GM12864 (cell line): ENCODE results near the gene NUP62.
A peak's percentile ranks its signal among the peaks of the same experiment; 100 is the strongest.
"Not testable (repeated sequence)": the region's sequence is repeated elsewhere in the genome, so short reads cannot be mapped to it uniquely, and the experiment has no call there.

Source experiments
- DNase-seq: peaks from one replicate; pipeline ENCODE4 v3.0.0-alpha.2; 2011; ENCODE audit warnings: low read depth
- H3K4me3 ChIP-seq: 2 replicates; pipeline ENCODE4 v1.5.1; 2011; ENCODE audit warnings: mild to moderate bottlenecking, low read depth, low read length, control low read depth
- CTCF ChIP-seq: IDR thresholded peaks from 2 replicates; pipeline ENCODE4 v1.5.1; 2011; ENCODE audit warnings: low read depth, mild to moderate bottlenecking, moderate library complexity, low read length, control low read depth, inconsistent platforms; ENCODE audit errors: missing control alignments

NUP62 gene

DNA sequence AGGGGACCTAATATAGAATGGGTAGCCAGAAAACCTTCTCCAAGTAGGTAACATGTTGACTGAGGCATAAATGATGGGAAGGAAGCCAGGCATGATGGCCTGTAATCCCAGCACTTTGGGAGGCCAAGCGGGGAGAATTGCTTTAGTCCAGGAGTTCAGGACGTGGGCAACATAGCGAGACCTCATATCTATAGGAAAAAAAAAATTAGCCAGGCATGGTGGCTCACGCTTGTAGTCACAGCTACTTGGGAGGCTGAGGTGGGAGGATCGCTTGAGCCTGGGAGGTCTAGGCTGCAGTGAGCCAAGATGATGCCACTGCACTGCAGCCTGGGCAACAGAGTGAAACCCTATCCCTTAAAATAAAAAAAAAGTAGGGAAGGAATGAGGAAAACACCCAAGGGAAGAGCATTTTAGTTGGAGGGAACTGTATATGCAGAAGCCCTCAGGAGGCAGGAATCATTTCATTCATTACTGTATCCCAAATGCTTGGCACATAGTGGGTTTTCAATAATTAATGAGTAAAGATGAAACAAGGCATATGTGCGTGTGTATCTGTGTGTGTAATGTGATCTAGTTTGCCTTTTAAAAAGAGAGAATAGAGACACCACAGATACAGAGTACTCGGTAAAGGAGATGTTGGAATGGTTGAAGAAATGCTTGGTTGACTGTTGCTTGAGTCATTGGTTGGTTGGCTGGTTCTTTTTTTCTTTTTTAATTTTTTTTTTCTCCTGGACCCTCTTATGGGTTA is 2.2 kb upstream of the NUP62 start:
- no peak for DNase-seq
- peak overlapping the region; percentile 63; the same call in 1 of the 2 replicates for H3K4me3 ChIP-seq
- TF ChIP-seq CTCF: no peak

- H3K4me3 ChIP-seq: peak overlapping the region; percentile 63
- TF ChIP-seq CTCF: no peak
- DNase-seq: no peak
Observed at GRCh38 chr19:49930483-49931011, 1.2 kb upstream of the NUP62 start.

DNA sequence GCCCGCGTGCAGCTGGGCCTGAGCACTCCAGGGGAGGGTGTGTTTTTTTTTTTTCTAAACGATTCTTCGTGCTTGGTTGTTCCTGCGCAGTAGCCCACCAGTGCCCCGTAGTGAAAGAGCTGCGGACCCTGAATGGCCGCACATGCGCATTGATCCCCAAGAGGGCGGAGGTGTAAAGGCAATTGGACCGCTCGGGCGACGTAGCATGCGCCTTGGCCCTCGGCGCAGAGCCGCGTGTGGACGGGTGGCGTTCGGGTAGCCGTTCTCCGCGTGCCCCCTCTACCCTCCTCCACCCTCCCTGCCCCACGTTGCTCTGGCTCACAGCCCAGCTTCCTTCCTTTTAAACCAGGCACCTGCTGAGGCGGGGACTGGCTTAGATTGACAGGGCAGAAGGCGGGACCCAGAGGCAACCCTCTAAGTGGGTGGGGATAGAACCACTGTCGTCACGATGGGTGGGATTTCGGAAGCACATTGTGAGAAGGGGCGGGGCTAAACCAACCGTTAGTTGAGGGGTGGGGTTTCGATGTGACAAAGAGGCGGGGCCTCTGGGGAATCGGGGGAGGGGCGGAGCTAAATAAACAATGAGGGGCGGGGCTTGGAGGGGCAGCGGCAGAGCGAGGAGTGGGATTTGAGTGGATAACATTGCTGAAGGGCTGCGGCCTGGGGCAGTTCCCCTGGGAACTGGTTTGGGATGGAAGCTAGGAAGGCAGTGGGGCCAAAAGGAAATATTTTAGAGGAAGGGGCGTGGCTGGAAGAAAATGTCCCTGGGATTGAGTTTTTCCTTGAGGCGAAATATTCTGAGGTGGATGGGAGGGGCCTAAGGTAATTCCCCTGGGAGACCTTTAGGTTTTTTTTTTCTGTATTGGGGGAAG is 543 bp upstream of the NUP62 start:
- DNase-seq: peak; percentile 93
- TF ChIP-seq CTCF: no peak
- H3K4me3 ChIP-seq: peak overlapping the region; percentile 63

- peak overlapping the region; percentile 63 for H3K4me3 ChIP-seq
- DNase-seq: no peak
- no peak for TF ChIP-seq CTCF
Observed at GRCh38 chr19:49927526-49928264, 1.6 kb downstream of the NUP62 start.

DNA sequence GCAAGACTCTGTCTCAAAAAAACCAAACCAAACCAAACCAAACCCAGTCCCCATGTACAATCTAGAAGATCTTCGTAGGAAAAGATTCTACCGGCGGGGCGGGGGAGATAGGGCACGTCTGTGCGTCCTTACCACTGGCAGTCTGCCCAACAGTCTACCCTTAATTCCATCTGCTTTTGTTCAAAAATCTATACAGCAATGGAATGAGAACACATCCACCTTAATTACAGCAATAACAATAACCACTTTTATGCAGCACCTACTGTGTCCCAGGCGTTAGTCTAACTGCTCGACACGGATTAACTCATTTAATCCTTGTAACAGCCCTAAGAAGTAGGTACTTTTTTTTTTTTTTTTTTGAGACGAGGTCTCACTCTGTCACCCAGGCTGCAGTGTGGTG is 2.8 kb downstream of the NUP62 start:
- H3K4me3 ChIP-seq: peak overlapping the region; percentile 63
- no peak for DNase-seq
- TF ChIP-seq CTCF: no peak

DNA sequence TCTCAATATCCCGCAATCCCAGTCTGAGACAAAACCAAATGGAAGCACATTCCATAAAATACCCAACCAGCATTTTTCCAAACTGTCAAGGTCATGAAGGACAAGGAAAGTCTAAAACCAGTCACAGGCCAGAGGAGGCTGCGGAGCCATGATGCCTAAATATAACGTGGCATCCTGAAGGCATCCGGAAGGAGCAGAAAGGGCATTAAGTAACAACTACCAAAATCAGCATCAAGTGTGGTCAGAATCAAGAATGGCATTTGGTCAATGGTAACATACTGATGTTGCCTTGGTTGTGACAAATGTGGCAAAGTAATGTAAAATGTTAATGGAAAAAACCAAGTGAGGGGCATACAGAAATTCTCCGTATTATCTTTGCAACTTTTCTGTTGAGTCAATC is 3.8 kb downstream of the NUP62 start:
- no peak for TF ChIP-seq CTCF
- DNase-seq: no peak
- peak overlapping the region; percentile 29; the same call in 1 of the 2 replicates for H3K4me3 ChIP-seq

DNA sequence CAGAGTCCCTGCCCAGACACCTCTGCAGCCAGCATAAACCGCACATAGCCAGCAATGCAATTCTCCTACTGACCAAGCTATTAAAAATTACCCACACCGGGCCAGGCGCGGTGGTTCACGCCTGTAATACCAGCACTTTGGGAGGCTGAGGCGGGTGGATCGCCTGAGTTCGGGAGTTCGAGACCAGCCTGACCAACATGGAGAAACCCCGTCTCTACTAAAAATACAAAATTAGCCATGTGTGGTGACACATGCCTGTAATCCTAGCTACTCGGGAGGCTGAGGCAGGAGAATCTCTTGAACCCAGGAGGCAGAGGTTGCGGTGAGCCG is 4.5 kb downstream of the NUP62 start:
- not testable (repeated sequence) for DNase-seq
- H3K4me3 ChIP-seq: peak overlapping the region; percentile 36
